Gastrocnemius medialis (tissue), 4 donors: ENCODE measurements around the gene ZDHHC1.

Source experiments
- POLR2A ChIP-seq, 2 donors: fragments of 450-650 bp; IDR thresholded peaks; one replicate each; pipeline ENCODE4 v1.6.1; 2017; ENCODE audit warnings: antibody characterized with exemption in 2 of 2, mild to moderate bottlenecking in 2 of 2, moderate library complexity in 2 of 2
- TF ChIP-seq, protein P1 (sequence below), 5 experiments: fragments of 450-650 bp in 3 of 5; fragments of 200-600 bp in 2 of 5; sonication (generic) in 2 of 5; IDR thresholded peaks in 4 of 5; conservative IDR thresholded peaks in 1 of 5; 1 replicate in 4 of 5; 2 replicates in 1 of 5; pipeline ENCODE4 v1.5.1; 2016 to 2019; ENCODE audit warnings: antibody characterized with exemption in 5 of 5, mild to moderate bottlenecking in 3 of 5, moderate library complexity in 3 of 5

DNA sequence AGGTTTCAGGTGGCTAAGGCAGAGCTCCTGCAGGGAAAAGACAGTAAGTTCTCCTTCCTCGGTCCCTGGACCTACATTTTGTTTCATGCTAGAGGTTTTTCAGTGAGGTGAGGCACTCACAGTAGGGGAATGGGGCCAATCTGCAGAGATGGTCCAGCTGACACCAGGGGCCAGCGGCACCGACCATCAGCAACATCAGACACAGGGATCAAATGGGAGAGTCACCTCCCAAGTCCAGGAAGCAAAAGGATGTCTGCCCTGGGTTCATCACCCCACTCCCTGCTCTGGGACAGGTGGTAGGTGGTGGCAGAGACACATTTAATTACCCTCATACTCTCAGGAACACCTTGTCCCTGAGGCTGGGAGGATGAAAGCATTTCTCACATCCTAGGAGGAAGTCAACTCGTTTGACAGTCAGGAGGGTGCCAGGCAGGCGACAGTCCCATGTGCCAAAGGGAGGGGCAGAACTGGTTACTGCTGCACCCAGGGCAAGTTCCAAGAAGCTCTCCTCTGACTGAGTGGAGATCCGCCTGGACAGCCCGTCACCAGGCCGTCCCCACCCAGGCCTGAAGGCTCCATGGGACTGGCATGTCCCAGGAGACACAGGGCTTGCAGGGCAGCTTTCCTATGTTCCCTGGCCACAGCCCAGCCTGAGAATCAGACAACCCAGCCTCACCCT lies 45.5 kb upstream of the ZDHHC1 start:
- no peak for TF ChIP-seq POLR2A (IDR thresholded peaks at IDR 0.05)
- TF ChIP-seq, protein P1, sequence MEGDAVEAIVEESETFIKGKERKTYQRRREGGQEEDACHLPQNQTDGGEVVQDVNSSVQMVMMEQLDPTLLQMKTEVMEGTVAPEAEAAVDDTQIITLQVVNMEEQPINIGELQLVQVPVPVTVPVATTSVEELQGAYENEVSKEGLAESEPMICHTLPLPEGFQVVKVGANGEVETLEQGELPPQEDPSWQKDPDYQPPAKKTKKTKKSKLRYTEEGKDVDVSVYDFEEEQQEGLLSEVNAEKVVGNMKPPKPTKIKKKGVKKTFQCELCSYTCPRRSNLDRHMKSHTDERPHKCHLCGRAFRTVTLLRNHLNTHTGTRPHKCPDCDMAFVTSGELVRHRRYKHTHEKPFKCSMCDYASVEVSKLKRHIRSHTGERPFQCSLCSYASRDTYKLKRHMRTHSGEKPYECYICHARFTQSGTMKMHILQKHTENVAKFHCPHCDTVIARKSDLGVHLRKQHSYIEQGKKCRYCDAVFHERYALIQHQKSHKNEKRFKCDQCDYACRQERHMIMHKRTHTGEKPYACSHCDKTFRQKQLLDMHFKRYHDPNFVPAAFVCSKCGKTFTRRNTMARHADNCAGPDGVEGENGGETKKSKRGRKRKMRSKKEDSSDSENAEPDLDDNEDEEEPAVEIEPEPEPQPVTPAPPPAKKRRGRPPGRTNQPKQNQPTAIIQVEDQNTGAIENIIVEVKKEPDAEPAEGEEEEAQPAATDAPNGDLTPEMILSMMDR (IDR thresholded peaks at IDR 0.05 in 4 of 5, conservative IDR thresholded peaks at IDR 0.05 in 1 of 5): no peak
